Transverse colon (tissue), 4 donors: Measurements from ENCODE around the gene CALHM2. TPM values are rescaled to one million over a fixed set of nuclear protein-coding genes. Genes with fewer than 3 reads are reported as not detected.
A peak's percentile ranks its signal among the peaks of the same experiment; 100 is the strongest.

Experiments used
- DNase-seq: peaks from one replicate; pipeline ENCODE4 v3.0.0-alpha.2; 2019
- H3K27ac ChIP-seq, 4 donors: fragments of 200-600 bp; sonication (generic); 2 replicates each; pipeline ENCODE4 v1.5.1; 2016 to 2018; ENCODE audit warnings: inconsistent platforms in 4 of 4
- H3K27me3 ChIP-seq: fragments of 200-600 bp; sonication (generic); 2 replicates; pipeline ENCODE4 v1.5.1; 2017; ENCODE audit warnings: inconsistent platforms
- H3K36me3 ChIP-seq, 4 donors: fragments of 200-600 bp; sonication (generic); 2 replicates each; pipeline ENCODE4 v1.5.1; 2017 to 2019; ENCODE audit warnings: inconsistent platforms in 4 of 4
- H3K4me1 ChIP-seq, 4 donors: fragments of 200-600 bp; sonication (generic); 2 replicates each; pipeline ENCODE4 v1.5.1; 2017 to 2020; ENCODE audit warnings: inconsistent platforms in 4 of 4
- H3K4me3 ChIP-seq, 4 donors: fragments of 200-600 bp; sonication (generic); 1 replicate in 1 of 4; 2 replicates in 3 of 4; pipeline versions ENCODE4 v1.5.1 to v1.6.1; 2017 to 2019; ENCODE audit warnings: inconsistent platforms in 4 of 4
- H3K9me3 ChIP-seq, 2 donors: fragments of 200-600 bp; sonication (generic); 2 replicates each; pipeline ENCODE4 v1.5.1; 2017 to 2019; ENCODE audit warnings: inconsistent platforms in 2 of 2
- EP300 ChIP-seq: sonication (generic); formaldehyde crosslinking; IDR thresholded peaks from one replicate; pipeline ENCODE4 v1.6.1; 2017; ENCODE audit warnings: antibody characterized with exemption, low read depth
- POLR2A ChIP-seq: fragments of 450-650 bp; IDR thresholded peaks from one replicate; pipeline ENCODE4 v1.6.1; 2016; ENCODE audit warnings: antibody characterized with exemption, mild to moderate bottlenecking, moderate library complexity
- POLR2AphosphoS5 ChIP-seq, 3 donors: sonication (generic); formaldehyde crosslinking; IDR thresholded peaks; one replicate each; pipeline ENCODE4 v1.6.1; 2016; ENCODE audit warnings: antibody characterized with exemption in 3 of 3
- WGBS, 2 donors: methylation state at CpG; one replicate each; pipeline ENCODE4 v1.1.5; 2018; ENCODE audit warnings: low coverage in 1 of 2; 5-methylcytosine and 5-hydroxymethylcytosine counted together
- in situ Hi-C, 4 donors: fragments of 200-750 bp; cut with MboI; loops; one replicate each; pipeline versions ENCODE4 v1.15.0 to v1.15.1; 2017; ENCODE audit warnings: low sequenced_read_pairs in 3 of 4, low pct_ligation_motif_present in 1 of 4, low pct_unique_long_range_greater_than_20kb in 1 of 4
- intact Hi-C: fragments of 100-400 bp; cut with DNase I; formaldehyde crosslinking; loops from one replicate; pipeline ENCODE4 v1.15.1; 2023; ENCODE audit warnings: low total_unique reads
- total RNA-seq, 4 donors: library from RNA; depleted of rRNA; stranded (reverse); fragments of >200 nt; gene quantifications; one replicate each; pipeline ENCODE4 v1.1.0, GENCODE V29; 2016
- TF ChIP-seq, protein P1 (sequence below), 5 experiments: fragments of 200-600 bp in 3 of 5; fragments of 450-650 bp in 2 of 5; sonication (generic) in 3 of 5; IDR thresholded peaks; 1 replicate in 2 of 5; 2 replicates in 3 of 5; pipeline ENCODE4 v1.5.1; 2016 to 2017; ENCODE audit warnings: antibody characterized with exemption in 5 of 5, inconsistent platforms in 3 of 5, mild to moderate bottlenecking in 2 of 5, moderate library complexity in 1 of 5

CALHM2 gene
- total RNA-seq, 4 donors from 2014 or later = 3.2 to 21.1 (median 15.7) TPM

DNA sequence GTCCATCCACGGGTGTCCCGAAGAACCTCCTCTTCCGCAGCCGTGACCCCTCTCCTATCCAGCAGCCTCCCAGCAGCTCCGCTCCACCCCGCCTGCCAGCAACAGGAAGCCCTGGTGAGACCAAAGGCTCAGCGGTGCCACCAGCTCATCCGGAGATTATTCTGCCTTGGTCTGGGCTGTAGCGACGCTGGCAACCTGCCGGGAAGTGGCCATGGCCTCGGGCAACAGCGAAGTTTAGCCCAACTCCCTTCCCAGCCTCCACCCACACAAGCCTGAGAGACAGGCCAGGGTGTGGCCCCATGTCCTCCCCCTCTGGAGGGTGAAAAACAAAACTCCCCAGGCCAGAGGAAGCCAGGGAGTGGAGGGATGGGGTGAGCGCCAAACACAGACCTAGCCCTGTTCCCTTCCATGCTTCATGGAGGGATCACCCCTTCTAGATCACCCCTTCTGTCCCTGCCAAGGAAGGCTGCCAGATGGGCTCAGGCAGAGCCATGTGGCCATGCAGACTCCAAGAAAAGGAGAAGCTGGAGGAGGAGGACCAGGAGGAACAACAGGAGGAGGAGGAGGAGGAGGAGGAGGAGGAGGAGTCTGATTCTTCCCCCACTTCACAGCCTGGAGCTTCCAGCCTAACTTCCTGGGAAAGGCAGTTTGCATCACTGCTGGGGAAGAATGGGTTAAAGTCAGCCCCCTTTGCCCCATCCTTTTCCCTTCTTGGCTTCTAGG lies 918 bp downstream of the CALHM2 start:
- intact Hi-C loops = no loop called here
- Histone ChIP-seq H3K4me3 (peak overlapping the region; percentile 49 to 68 (median 60)), H3K4me1 (peaks cover 8 to 48% (median 14%) of the 10 kb centered on the region in 4 donors), H3K27me3 (peaks cover 5% of the 10 kb centered on the region), H3K27ac (peak overlapping the region; percentile 85 to 93 (median 86)), H3K36me3 (no peaks in the 10 kb centered on the region), H3K9me3 (no peaks in the 10 kb centered on the region)
- DNase-seq = peak; percentile 52
- in situ Hi-C loops = no loop called here
- no peak for TF ChIP-seq POLR2A
- peak in 1 of 3 donors; percentile 24 for TF ChIP-seq POLR2AphosphoS5 (IDR thresholded peaks at IDR 0.05)
- 20 to 54% methylated on average over 1 to 14 of the region's 14 CpGs for WGBS, 2 donors

DNA sequence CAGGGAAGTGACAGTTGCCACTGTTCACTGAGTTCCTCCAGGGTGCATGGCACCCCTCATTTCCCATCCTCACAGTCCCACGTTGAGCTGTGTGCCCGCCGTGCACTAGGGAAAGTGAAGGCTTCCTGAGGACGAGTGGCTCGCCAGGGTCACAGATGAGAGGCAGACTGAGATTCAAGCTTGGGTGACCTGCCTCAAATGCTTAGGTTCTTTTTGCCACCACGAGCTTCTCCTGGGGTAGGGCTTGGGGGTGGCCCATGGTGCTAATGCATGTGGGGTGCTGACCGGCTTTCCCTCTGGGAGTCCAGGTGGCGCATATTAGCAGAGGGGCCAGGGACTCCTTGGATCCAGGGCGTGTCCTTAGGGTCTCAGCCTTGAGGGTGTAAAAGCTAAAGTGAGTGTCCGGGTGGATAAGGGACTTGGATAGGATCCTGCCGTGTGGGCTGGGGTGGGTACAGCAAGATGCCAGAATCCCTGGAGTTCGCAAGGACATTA lies 1.9 kb downstream of the CALHM2 start:
- TF ChIP-seq, protein P1, sequence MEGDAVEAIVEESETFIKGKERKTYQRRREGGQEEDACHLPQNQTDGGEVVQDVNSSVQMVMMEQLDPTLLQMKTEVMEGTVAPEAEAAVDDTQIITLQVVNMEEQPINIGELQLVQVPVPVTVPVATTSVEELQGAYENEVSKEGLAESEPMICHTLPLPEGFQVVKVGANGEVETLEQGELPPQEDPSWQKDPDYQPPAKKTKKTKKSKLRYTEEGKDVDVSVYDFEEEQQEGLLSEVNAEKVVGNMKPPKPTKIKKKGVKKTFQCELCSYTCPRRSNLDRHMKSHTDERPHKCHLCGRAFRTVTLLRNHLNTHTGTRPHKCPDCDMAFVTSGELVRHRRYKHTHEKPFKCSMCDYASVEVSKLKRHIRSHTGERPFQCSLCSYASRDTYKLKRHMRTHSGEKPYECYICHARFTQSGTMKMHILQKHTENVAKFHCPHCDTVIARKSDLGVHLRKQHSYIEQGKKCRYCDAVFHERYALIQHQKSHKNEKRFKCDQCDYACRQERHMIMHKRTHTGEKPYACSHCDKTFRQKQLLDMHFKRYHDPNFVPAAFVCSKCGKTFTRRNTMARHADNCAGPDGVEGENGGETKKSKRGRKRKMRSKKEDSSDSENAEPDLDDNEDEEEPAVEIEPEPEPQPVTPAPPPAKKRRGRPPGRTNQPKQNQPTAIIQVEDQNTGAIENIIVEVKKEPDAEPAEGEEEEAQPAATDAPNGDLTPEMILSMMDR (IDR thresholded peaks at IDR 0.05) = no peak
- no peak for TF ChIP-seq POLR2AphosphoS5 (IDR thresholded peaks at IDR 0.05)
- TF ChIP-seq POLR2A = no peak
- no peak for TF ChIP-seq EP300
- 87 to 100% methylated on average over 1 to 12 of the region's 12 CpGs for WGBS, 2 donors
- Histone ChIP-seq H3K9me3 (no peaks in the 10 kb centered on the region), H3K36me3 (peaks cover 0 to 9% (median 0%) of the 10 kb centered on the region in 4 donors), H3K4me3 (peak overlapping the region in 1 of 4 donors; percentile 67), H3K27me3 (peaks cover 5% of the 10 kb centered on the region), H3K27ac (peak overlapping the region; percentile 85 to 93 (median 86)), H3K4me1 (peaks cover 8 to 56% (median 14%) of the 10 kb centered on the region in 4 donors)
- in situ Hi-C loops = no loop called here
- intact Hi-C loops = no loop called here
- DNase-seq = no peak

DNA sequence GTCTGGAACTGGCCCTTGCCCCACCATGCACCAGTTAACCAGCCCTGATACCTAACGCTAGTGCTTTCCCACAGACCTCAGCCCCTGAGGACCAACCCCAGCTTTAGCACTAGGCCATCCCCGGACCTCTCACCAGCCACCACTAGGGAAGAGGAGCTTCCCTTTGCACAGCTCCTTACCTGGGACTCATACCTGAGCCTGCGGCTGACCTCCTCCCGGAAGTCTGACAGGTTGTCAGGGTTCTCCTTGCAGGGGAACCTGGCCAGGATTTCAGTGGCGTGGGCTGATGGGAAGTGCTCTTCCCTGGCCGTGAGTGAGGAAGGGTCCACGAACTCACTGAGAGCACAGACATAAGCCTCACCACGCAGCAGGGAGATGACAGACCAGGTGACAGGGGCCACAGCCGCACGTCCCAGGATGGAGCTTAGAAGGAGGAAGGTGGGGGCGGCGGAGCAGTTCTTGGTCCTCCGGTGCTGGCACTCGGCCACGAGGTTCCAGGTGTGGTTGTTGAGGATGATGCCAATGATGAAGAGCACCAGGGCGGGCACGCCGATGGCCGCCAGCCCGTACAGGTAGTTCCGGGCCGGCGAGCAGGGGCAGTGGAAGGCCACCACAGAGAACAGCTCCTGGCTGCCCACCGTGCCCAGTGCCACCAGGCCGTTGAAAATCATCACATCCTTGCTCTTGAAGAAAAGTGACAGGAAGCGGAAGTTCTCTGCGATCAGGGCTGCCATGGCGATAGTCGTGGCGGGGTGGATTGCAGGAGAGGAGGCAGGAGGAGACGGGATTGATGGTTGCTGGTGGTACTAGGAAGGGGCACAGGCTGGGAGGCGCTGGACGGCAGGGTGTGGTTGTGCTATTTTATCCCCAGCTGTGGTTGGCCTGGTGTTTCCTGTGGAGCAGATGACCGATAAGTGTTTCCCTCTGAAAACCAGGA lies 2.7 kb downstream of the CALHM2 start:
- Histone ChIP-seq H3K27me3 (peaks cover 5% of the 10 kb centered on the region), H3K9me3 (no peaks in the 10 kb centered on the region), H3K4me3 (peak overlapping the region in 1 of 4 donors; percentile 67), H3K36me3 (peaks cover 0 to 12% (median 0%) of the 10 kb centered on the region in 4 donors), H3K27ac (peak overlapping the region; percentile 34 to 93 (median 86)), H3K4me1 (peaks cover 8 to 56% (median 14%) of the 10 kb centered on the region in 4 donors)
- WGBS, 2 donors = 75 to 83% methylated on average over 3 to 34 of the region's 34 CpGs
- DNase-seq = no peak
- TF ChIP-seq, protein P1 (IDR thresholded peaks at IDR 0.05) = no peak
- TF ChIP-seq POLR2A (no peak), EP300 (no peak), POLR2AphosphoS5 (IDR thresholded peaks at IDR 0.05) (no peak)
- in situ Hi-C loops (no loop called here), intact Hi-C loops (no loop called here)

DNA sequence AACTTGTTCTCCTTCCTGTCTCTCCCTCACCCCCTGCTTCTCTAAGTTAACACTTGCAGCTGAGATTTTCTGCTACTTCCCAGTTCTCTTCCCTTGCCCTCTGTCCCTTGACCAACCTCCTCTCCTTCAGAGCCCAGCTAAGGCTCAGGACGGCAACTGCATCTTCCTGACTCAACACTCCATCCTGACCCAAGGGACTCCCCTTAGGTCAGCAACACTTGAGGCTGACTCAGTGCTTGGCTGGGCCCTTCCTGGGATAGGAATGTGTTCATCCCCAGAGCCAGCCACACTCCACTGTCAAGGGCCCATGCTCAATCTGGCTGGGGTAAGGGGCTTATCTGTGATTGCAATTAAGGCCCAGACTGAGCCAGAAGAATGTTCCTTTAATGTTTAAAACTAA lies 3.4 kb downstream of the CALHM2 start:
- H3K4me1 ChIP-seq = peaks cover 8 to 56% (median 14%) of the 10 kb centered on the region in 4 donors
- H3K4me3 ChIP-seq = peak overlapping the region in 1 of 4 donors; percentile 6
- peaks cover 5% of the 10 kb centered on the region for H3K27me3 ChIP-seq
- TF ChIP-seq POLR2AphosphoS5 (IDR thresholded peaks at IDR 0.05) (peak in 1 of 3 donors; percentile 34), EP300 (no peak)
- WGBS, 2 donors = 50% methylated on average over 1 of the region's 1 CpG; no CpG with 5 or more reads in 1 of the 2 donors
- H3K36me3 ChIP-seq = peaks cover 0 to 18% (median 0%) of the 10 kb centered on the region in 4 donors
- H3K27ac ChIP-seq = peak overlapping the region; percentile 40 to 93 (median 86)
- intact Hi-C loops = no loop called here
- in situ Hi-C loops = no loop called here
- H3K9me3 ChIP-seq = no peaks in the 10 kb centered on the region
- DNase-seq = peak; percentile 38
